Ureter (tissue), 1 donor: ENCODE measurements around the gene NFIC. TPM values are rescaled to one million over a fixed set of nuclear protein-coding genes. Genes with fewer than 3 reads are reported as not detected.
A peak's percentile ranks its signal among the peaks of the same experiment; 100 is the strongest.
"Not testable (repeated sequence)": the region's sequence is repeated elsewhere in the genome, so short reads cannot be mapped to it uniquely, and the experiment has no call there.

Source experiments
- DNase-seq: peaks from one replicate; pipeline ENCODE4 v3.0.0-alpha.2; 2020; ENCODE audit warnings: low spot score
- total RNA-seq: library from RNA; stranded (reverse); gene quantifications from one replicate; pipeline ENCODE4 v1.2.4, GENCODE V29; 2023
- donor health status: DM: yes; HTN: yes; CAD: no.

Gene NFIC
- 141 TPM for total RNA-seq

DNA sequence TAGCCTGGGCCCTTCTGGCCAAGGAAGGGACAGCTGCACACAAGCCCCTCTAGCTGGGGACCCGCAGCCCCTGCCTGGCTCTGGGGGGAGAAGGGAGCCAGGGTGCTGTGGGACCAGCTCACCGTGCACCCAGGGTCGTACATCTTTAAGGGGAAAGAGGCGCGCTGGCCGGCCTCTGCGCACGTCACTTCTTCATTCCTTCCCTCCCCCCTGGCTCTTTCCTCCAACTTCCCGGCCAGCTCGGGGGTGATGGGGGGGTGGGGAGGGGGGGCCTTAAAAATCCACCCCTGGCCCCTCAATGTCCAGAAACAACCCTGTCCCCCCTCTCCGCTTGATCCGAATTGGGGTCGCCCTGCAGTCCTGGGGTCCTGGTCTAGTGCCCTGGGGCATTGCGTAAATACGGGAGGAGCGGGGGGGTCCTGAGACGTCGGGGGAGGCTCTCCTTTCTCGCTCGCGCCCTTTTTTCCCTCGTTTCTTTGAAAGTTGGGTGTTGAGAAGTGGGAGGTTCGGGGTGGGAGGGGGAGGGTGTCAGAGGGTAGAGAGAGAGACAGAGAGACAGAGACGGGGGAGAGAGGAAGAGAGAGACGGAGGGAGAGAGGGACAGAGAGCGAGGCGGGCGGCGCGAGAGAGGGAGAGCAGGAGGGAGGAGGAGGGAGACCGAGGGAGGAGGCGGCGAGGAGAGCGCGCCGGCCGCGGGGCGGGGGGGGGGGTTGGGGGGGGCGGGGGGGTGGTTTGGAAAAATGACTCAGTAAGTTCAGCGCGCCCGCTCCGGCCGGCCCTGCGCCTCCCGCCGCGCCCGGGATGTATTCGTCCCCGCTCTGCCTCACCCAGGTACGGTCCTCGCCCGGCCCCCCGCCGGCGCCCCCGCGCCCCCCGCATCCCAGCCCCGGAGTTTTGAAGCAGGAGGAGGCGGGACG is at the start of gene NFIC:
NFIC (plus strand) TSS at position 748 of the 917 bp plus-strand sequence; CDS start at position 802, 54 bp downstream.
- DNase-seq, result peak; percentile 85

GRCh38 chr19:3316659-3317207 is 49.6 kb upstream of the NFIC start:
- no peak for DNase-seq

- no peak for DNase-seq
Observed at GRCh38 chr19:3319643-3320353, 46.6 kb upstream of the NFIC start.

- DNase-seq, result no peak
Observed at GRCh38 chr19:3320354-3320670, 46.1 kb upstream of the NFIC start.

DNA sequence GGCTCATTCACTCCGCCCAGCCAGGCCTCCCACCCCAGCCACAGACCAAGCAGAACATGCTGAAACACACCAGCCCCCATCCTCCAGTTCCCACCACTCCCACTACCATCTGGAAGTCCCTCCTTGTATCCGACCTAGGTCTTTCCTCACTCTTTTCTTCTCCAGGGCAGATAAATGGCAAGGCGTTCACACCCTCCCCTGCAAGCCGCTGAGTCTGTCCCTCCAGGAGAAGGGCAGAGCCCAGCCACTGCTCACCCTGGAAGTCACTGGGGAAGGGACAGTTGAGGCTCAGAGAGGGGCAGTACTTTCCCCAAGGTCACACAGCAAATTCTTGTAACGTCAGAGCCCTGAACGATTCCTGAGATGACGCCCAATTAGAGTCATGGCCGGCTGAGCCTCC is 45.5 kb upstream of the NFIC start:
- no peak for DNase-seq

GRCh38 chr19:3321696-3322095 is 44.7 kb upstream of the NFIC start:
- no peak for DNase-seq

GRCh38 chr19:3322199-3322978 is 44.0 kb upstream of the NFIC start:
- DNase-seq, result no peak

GRCh38 chr19:3323026-3323425 is 43.4 kb upstream of the NFIC start:
- no peak for DNase-seq

GRCh38 chr19:3323658-3324057 is 42.7 kb upstream of the NFIC start:
- no peak for DNase-seq

DNA sequence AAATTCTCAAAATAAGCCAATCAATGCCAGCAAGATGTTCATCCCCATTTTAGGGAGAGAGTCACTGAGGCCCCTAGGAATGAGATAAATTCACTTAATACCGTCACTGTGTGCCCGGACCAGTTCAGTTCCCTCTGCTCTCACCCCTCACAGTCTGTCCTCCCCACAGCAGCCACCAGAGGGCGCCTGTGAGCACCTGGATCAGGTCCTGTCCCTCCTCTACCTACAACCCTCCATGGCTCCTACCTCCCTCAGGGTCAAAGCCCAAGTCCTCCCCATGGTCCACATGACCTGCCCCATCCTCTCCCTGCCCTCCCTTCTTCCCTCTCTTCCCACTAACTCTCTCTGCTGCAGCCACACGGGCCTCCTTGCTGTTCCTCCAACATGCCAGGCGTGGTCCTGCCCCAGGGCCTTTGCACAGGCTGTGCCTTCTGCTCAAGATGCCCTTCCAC is 42.0 kb upstream of the NFIC start:
- no peak for DNase-seq

DNA sequence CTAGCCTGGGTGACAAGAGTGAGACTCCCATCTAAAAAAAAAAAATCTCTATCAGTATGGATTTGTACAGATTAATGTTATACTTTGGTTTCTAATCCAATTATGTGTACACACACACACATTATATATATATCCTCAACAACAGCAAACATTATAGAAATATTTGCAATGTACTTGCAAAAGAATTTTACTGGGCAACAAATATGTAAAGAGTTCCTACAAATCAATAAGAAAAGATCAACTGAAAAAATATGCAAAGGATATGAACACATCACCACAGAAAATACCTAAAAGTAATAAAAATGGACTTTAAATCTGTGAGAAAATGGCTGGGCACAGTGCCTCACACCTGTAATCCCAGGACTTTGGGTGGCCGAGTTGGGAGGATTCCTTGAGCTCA is 40.9 kb upstream of the NFIC start:
- no peak for DNase-seq

- no peak for DNase-seq
Observed at GRCh38 chr19:3328743-3329142, 37.6 kb upstream of the NFIC start.

GRCh38 chr19:3330047-3330446 is 36.3 kb upstream of the NFIC start:
- DNase-seq, result no peak

DNA sequence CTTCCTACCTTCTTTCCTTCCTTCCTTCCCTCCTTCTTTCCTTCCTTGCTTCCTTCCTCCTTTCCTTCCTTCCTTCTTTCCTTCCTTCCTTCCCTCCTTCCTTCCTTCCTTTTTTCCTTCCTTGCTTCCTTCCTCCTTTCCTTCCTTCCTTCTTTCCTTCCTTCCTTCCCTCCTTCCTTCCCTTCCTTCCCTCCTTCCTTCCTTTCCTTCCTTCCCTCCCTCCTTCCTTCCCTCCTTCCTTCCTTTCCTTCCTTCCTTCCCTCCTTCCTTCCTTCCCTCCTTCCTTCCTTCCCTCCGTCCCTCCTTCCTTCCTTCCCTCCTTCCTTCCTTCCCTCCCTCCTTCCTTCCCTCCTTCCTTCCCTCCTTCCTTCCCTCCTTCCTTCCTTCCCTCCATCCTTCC is 34.2 kb upstream of the NFIC start:
- not testable (repeated sequence) for DNase-seq

DNA sequence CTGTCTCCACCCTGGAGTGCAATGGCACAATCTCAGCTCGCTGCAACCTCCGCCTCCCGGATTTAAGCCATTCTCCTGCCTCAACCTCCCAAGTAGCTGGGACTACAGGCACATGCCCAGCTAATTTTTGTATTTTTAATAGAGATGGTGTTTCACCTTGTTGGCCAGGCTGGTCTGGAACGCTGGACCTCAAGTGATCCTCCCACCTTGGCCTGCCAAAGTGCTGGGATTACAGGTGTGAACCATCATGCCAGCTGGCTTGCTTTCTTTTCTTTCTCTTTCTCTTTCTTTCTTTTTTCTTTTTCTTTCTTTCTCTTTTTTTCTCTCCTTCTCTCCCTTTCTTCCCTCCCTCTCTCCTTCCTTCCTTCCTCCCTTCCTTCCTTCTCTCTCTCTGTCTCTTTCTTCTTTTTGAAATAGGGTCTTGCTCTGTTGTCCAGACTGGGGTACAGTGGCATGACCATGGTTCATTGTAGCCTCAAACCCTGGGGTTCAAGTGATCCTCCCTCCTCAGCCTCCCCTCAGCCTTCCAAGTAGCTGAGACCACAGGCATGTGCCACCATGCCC is 33.3 kb upstream of the NFIC start:
- DNase-seq, result no peak

DNA sequence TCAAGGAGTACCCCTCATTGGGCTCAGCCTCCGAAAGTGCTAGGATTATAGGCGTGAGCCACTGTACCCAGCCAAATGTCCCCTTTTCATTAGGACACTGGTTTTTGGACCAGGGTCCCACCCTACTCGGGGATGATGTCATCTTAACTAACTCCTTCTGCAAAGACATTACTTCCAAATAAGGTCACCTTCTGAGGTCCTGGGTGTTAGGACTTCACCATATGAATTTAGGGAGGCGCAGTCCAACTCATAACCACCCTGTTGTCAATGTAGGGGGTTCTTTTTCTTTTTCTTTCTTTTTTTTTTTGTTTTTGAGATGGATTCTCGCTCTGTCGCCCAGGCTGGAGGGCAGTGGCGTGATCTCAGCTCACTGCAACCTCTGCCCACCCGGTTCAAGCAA is 32.7 kb upstream of the NFIC start:
- DNase-seq, result no peak

DNA sequence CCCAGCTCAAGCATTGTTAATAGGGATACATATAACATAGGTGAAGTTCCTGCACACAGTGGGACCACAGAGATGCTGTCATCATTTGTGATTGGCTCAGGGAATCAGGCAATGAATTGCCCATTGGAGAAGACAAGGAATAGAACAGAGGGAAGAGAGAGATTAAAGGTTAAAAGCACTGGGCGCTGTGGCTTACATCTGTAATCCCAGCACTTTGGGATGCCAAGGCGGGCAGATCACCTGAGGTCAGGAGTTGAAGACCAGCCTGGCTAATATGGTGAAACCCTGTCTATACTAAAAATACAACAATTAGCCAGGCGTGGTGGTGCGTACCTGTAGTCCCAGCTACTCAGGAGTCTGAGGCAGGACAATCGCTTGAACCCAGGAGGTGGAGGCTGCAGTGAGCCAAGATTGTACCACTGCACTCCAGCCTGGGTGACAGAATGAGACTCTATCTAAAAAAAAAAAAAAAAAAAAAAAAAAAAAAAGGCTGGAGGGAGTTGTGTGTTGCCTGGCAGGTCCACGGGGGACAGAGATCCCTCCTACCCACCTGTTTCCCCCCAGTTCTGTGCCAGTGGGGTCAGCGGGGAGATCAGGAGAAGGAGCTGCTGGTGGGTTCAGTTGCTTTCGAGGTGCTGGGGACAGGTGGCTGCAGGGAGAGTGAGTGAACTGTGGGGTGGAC is 31.5 kb upstream of the NFIC start:
- not testable (repeated sequence) for DNase-seq

GRCh38 chr19:3335431-3336350 is 30.7 kb upstream of the NFIC start:
- DNase-seq, result no peak

GRCh38 chr19:3336351-3336679 is 30.1 kb upstream of the NFIC start:
- no peak for DNase-seq
